Smooth muscle cell (in vitro differentiated cells): Measurements from ENCODE around the gene GALNT2. TPM values are rescaled to one million over a fixed set of nuclear protein-coding genes. Genes with fewer than 3 reads are reported as not detected.

Experiments
- DNase-seq: peaks from one replicate; lab custom pipeline; 2025; ENCODE audit not compliant: unreplicated experiment; lab: John Stamatoyannopoulos, UW
- H2AFZ ChIP-seq: fragments of 200-600 bp; sonication (generic); 2 replicates; pipeline ENCODE4 v1.6.0; 2016; ENCODE audit warnings: antibody characterized with exemption, low read depth, mild to moderate bottlenecking
- H3F3A ChIP-seq: fragments of 200-600 bp; sonication (generic); 2 replicates; pipeline ENCODE4 v1.6.0; 2017; ENCODE audit warnings: antibody characterized with exemption, low read depth
- H3K27ac ChIP-seq: fragments of 200-600 bp; sonication (generic); 2 replicates; pipeline ENCODE4 v1.5.1; 2016; ENCODE audit warnings: low read depth, mild to moderate bottlenecking
- H3K27me3 ChIP-seq: fragments of 200-600 bp; sonication (generic); 2 replicates; pipeline ENCODE4 v1.6.1; 2016; ENCODE audit warnings: low read depth, mild to moderate bottlenecking
- H3K36me3 ChIP-seq: fragments of 200-600 bp; sonication (generic); 2 replicates; pipeline ENCODE4 v1.5.1; 2016; ENCODE audit warnings: low read depth
- H3K4me1 ChIP-seq: fragments of 200-600 bp; sonication (generic); 2 replicates; pipeline ENCODE4 v1.5.1; 2016; ENCODE audit warnings: low read depth
- H3K4me2 ChIP-seq: fragments of 200-600 bp; sonication (generic); 2 replicates; pipeline ENCODE4 v1.6.0; 2016; ENCODE audit warnings: mild to moderate bottlenecking
- H3K4me3 ChIP-seq: fragments of 200-600 bp; sonication (generic); 2 replicates; pipeline ENCODE4 v1.5.1; 2016; ENCODE audit warnings: mild to moderate bottlenecking
- H3K79me2 ChIP-seq: fragments of 200-600 bp; sonication (generic); 2 replicates; pipeline ENCODE4 v1.6.0; 2016; ENCODE audit warnings: low read depth, mild to moderate bottlenecking
- H3K9ac ChIP-seq: fragments of 200-600 bp; sonication (generic); 2 replicates; pipeline ENCODE4 v1.6.0; 2016; ENCODE audit warnings: low read depth
- H3K9me3 ChIP-seq: fragments of 200-600 bp; sonication (generic); replicated peaks from 2 replicates; pipeline ENCODE4 v1.5.1; 2016; ENCODE audit warnings: low read depth
- H4K20me1 ChIP-seq: fragments of 200-600 bp; sonication (generic); 2 replicates; pipeline ENCODE4 v1.6.0; 2016; ENCODE audit warnings: low read depth
- WGBS: methylation state at CpG from one replicate; pipeline ENCODE4 v1.1.7; 2016; ENCODE audit warnings: low lambda C conversion rate; 5-methylcytosine and 5-hydroxymethylcytosine counted together
- polyA plus RNA-seq: library from polyadenylated mRNA; unstranded; fragments of >200 nt; fragmentation: Nextera tagmentation; extraction: Ambion mirVana; gene quantifications from 2 replicates; pipeline ENCODE4 v1.2.1, GENCODE V29; 2016
- total RNA-seq: library from RNA; depleted of rRNA; stranded (reverse); fragments of >200 nt; gene quantifications from 2 replicates; pipeline ENCODE4 v1.2.3, GENCODE V29; 2014
- TF ChIP-seq, protein P1 (sequence below): fragments of 200-600 bp; sonication (generic); IDR thresholded peaks from 2 replicates; pipeline ENCODE4 v1.5.1; 2017; ENCODE audit warnings: borderline replicate concordance, mild to moderate bottlenecking, antibody characterized with exemption; ENCODE audit not compliant: insufficient read depth, poor library complexity, severe bottlenecking

The GALNT2 gene
- total and polyA plus RNA-seq, 2 experiments from 2014 or later: 76.4 to 152 TPM

DNA sequence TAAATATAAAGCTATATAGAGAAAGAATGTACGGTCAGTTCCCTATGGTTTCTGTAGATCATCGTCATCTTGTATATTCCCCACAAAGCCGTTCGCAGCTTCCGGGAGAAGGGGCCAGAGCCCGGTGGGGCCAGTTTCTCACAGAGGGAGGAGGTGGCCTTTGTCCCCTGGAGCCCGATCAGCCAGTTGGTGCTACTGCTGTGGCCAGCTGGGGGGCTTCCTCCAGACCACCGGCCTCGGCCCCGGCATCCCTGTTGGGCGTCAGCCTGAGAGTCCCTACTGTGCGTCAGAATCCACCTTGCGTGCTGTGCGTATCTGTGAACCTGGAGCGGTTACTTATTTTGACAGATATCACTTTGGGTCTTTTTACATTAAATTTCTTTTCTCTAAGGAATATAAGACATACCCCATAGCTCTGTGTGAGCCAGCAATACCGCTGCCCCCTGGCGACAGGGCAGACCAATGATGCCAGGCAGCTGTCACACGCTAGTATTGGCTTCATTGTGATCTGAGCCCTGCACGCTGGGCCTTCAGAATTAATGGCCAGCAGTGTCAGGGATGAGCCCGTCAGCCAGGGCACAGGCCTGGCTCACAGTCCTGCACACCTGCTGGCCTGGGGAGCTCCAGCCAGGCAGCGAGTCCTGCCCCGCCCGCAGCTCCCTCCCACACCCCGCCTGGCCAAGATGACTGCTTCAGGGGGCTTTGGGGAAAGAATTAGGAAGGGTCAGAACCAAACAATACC, 213.2 kb downstream of the GALNT2 start:
- Histone ChIP-seq H2AFZ (no peak overlapping the region), H3K4me1 (peaks cover 12% of the 10 kb centered on the region), H3K79me2 (no peaks in the 10 kb centered on the region), H3K9me3 (no peaks in the 10 kb centered on the region), H3K27ac (no peak overlapping the region), H3K4me3 (no peak overlapping the region), H4K20me1 (peaks cover 15% of the 10 kb centered on the region), H3K27me3 (no peaks in the 10 kb centered on the region), H3K36me3 (peaks cover 2% of the 10 kb centered on the region), H3F3A (no peaks in the 10 kb centered on the region), H3K9ac (no peak overlapping the region), H3K4me2 (no peak overlapping the region)
- TF ChIP-seq, protein P1, sequence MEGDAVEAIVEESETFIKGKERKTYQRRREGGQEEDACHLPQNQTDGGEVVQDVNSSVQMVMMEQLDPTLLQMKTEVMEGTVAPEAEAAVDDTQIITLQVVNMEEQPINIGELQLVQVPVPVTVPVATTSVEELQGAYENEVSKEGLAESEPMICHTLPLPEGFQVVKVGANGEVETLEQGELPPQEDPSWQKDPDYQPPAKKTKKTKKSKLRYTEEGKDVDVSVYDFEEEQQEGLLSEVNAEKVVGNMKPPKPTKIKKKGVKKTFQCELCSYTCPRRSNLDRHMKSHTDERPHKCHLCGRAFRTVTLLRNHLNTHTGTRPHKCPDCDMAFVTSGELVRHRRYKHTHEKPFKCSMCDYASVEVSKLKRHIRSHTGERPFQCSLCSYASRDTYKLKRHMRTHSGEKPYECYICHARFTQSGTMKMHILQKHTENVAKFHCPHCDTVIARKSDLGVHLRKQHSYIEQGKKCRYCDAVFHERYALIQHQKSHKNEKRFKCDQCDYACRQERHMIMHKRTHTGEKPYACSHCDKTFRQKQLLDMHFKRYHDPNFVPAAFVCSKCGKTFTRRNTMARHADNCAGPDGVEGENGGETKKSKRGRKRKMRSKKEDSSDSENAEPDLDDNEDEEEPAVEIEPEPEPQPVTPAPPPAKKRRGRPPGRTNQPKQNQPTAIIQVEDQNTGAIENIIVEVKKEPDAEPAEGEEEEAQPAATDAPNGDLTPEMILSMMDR: no peak
- 93% methylated on average over 24 of the region's 24 CpGs for WGBS
- DNase-seq: no peak

DNA sequence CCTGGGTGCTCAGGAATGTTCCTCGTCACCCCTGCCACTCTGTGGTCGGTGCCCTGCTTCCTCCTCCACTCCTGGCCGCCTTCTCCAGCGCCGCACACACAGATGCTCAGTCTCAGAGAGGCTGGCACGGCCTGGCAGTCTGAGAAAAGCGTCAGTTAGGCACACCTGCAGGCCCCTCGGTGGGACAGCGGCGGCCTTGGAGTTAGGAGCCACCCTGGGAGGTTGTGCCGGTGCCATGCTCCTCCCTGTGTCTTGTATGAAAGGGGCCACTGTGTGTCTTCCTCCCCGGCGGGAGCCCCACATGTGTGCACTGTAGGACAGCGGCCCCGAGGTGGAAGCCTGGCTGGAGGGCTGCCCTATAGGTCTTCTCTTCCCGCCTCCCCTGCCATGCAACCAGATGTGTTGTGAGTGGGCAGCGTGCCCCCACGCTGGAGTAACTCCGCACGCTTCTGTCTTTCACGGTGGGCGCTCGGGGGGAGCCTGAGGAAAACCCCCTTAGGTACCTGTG, 213.9 kb downstream of the GALNT2 start:
- no peaks in the 10 kb centered on the region for H3K79me2 ChIP-seq
- peaks cover 12% of the 10 kb centered on the region for H3K4me1 ChIP-seq
- peaks cover 15% of the 10 kb centered on the region for H4K20me1 ChIP-seq
- no peak overlapping the region for H2AFZ ChIP-seq
- TF ChIP-seq, protein P1: no peak
- H3K9me3 ChIP-seq: no peaks in the 10 kb centered on the region
- H3K27ac ChIP-seq: no peak overlapping the region
- H3K36me3 ChIP-seq: no peaks in the 10 kb centered on the region
- H3K4me3 ChIP-seq: no peak overlapping the region
- H3F3A ChIP-seq: no peaks in the 10 kb centered on the region
- H3K27me3 ChIP-seq: no peaks in the 10 kb centered on the region
- no peak overlapping the region for H3K9ac ChIP-seq
- no peak overlapping the region for H3K4me2 ChIP-seq
- 95% methylated on average over 23 of the region's 23 CpGs for WGBS
- no peak for DNase-seq

DNA sequence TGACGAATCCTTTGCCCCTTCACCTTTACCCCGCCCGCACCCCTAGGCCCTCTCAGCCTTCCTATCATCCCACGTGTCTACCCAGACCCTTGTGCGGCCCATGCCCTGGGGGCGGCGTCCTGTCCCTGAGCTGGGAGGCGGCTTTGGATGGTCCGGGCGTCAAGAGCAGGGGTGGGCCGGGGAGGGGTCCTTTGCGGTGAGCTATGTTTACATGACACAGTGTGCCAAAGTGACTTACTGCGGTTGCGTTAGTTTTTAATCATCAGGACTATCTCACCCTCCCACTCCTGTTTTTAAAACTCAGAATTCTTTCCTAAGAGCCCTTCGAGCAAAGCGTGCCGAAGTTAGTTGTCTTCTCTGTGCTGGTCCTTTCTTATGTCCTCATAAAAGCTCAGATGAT, 214.5 kb downstream of the GALNT2 start:
- Histone ChIP-seq H3K27ac (no peak overlapping the region), H2AFZ (no peak overlapping the region), H3K36me3 (no peaks in the 10 kb centered on the region), H3F3A (no peaks in the 10 kb centered on the region), H3K4me3 (no peak overlapping the region), H3K9me3 (no peaks in the 10 kb centered on the region), H3K79me2 (no peaks in the 10 kb centered on the region), H4K20me1 (peaks cover 15% of the 10 kb centered on the region), H3K9ac (no peak overlapping the region), H3K4me2 (no peak overlapping the region), H3K27me3 (no peaks in the 10 kb centered on the region), H3K4me1 (peaks cover 11% of the 10 kb centered on the region)
- DNase-seq: no peak
- WGBS: 73% methylated on average over 15 of the region's 17 CpGs
- TF ChIP-seq, protein P1: no peak

DNA sequence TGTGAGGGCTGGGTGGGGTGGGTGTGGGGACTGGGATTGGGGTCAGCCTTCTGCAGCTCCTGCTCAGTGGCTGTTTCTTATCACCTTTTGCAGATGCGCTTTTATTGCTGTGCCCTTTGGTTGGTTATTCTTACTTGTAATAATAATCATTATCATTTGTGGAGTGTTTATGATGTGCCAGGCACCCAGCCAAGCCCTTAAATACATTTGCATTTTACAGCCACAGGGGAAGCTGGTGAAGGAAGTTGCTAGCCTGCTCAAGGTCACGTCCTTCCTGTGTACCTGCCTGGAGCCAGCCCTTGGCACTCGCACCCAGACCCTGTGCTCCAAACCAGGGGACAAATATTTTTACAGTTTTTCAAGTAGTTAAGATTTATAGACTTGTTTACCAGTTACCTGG, 215.1 kb downstream of the GALNT2 start:
- Histone ChIP-seq H3K4me1 (peaks cover 7% of the 10 kb centered on the region), H3K9me3 (no peaks in the 10 kb centered on the region), H3K4me3 (no peak overlapping the region), H3K4me2 (no peak overlapping the region), H3K27me3 (no peaks in the 10 kb centered on the region), H4K20me1 (peaks cover 14% of the 10 kb centered on the region), H3F3A (no peaks in the 10 kb centered on the region), H3K79me2 (no peaks in the 10 kb centered on the region), H3K36me3 (no peaks in the 10 kb centered on the region), H2AFZ (no peak overlapping the region), H3K9ac (no peak overlapping the region), H3K27ac (no peak overlapping the region)
- TF ChIP-seq, protein P1: no peak
- 53% methylated on average over 3 of the region's 3 CpGs for WGBS
- DNase-seq: no peak
